OCI-LY1 (cell line): Measurements from ENCODE around the gene HPS4.

ENCODE experiments used
- H2AFZ ChIP-seq: fragments of 200-600 bp; sonication (generic), shearing (Covaris generic); 2 replicates; pipeline ENCODE4 v1.6.0; 2014; ENCODE audit warnings: antibody characterized with exemption, mild to moderate bottlenecking, low read length
- H3F3A ChIP-seq: fragments of 200-600 bp; sonication (generic), shearing (Covaris generic); 2 replicates; pipeline ENCODE4 v1.6.0; 2014; ENCODE audit warnings: mild to moderate bottlenecking, antibody characterized with exemption, low read length, moderate library complexity; ENCODE audit not compliant: insufficient read depth
- H3K27ac ChIP-seq: fragments of 200-600 bp; sonication (generic); 2 replicates; pipeline ENCODE4 v1.5.1; 2014; ENCODE audit warnings: low read length, mixed run types, mild to moderate bottlenecking, low read depth; ENCODE audit not compliant: poor library complexity, severe bottlenecking
- H3K27me3 ChIP-seq: fragments of 200-600 bp; sonication (generic); 2 replicates; pipeline ENCODE4 v1.6.0; 2014; ENCODE audit warnings: antibody characterized with exemption, mild to moderate bottlenecking, low read length, moderate library complexity; ENCODE audit not compliant: insufficient read depth
- H3K36me3 ChIP-seq: fragments of 200-600 bp; sonication (generic); 2 replicates; pipeline ENCODE4 v1.6.1; 2014; ENCODE audit warnings: mild to moderate bottlenecking, antibody characterized with exemption, low read length, moderate library complexity, mixed read lengths; ENCODE audit not compliant: insufficient read depth
- H3K4me1 ChIP-seq: fragments of 200-600 bp; sonication (generic); 2 replicates; pipeline ENCODE4 v1.5.1; 2014; ENCODE audit warnings: mild to moderate bottlenecking, low read length, moderate library complexity; ENCODE audit not compliant: insufficient read depth, severe bottlenecking
- H3K4me2 ChIP-seq: fragments of 200-600 bp; sonication (generic), shearing (Covaris generic); 2 replicates; pipeline ENCODE4 v1.6.1; 2014; ENCODE audit warnings: low read length
- H3K4me3 ChIP-seq: fragments of 200-600 bp; sonication (generic); 2 replicates; pipeline ENCODE4 v1.5.1; 2014; ENCODE audit warnings: low read length, low read depth, mild to moderate bottlenecking, mixed read lengths; ENCODE audit not compliant: poor library complexity, severe bottlenecking
- H3K79me2 ChIP-seq: fragments of 200-600 bp; shearing (Covaris generic); 2 replicates; pipeline ENCODE4 v1.6.1; 2016; ENCODE audit warnings: mixed run types, low read length, mixed read lengths; ENCODE audit not compliant: insufficient read depth
- H3K9ac ChIP-seq: fragments of 200-600 bp; sonication (generic), shearing (Covaris generic); 2 replicates; pipeline ENCODE4 v1.6.1; 2014; ENCODE audit warnings: mild to moderate bottlenecking, low read length, mixed read lengths
- H3K9me2 ChIP-seq: fragments of 200-600 bp; sonication (generic), shearing (Covaris generic); 2 replicates; pipeline ENCODE4 v1.6.1; 2014; ENCODE audit warnings: low read depth, mild to moderate bottlenecking, low read length, mixed read lengths
- H3K9me3 ChIP-seq: fragments of 200-600 bp; shearing (Covaris generic); 2 replicates; pipeline ENCODE4 v1.6.1; 2014; ENCODE audit warnings: low read length, mixed read lengths
- H4K20me1 ChIP-seq: fragments of 200-600 bp; sonication (generic), shearing (Covaris generic); 2 replicates; pipeline ENCODE4 v1.6.0; 2016; ENCODE audit warnings: mild to moderate bottlenecking, low read length; ENCODE audit not compliant: insufficient read depth
- EZH2 ChIP-seq: fragments of 200-600 bp; sonication (generic), shearing (Covaris generic); IDR thresholded peaks from 2 replicates; pipeline ENCODE4 v1.8.0; 2017; ENCODE audit warnings: borderline replicate concordance, mixed run types, mild to moderate bottlenecking, antibody characterized with exemption, low read length, moderate library complexity, mixed read lengths
- TF ChIP-seq, protein P1 (sequence below): fragments of 200-600 bp; sonication (generic), shearing (Covaris generic); IDR thresholded peaks from 2 replicates; pipeline ENCODE4 v1.5.1; 2017; ENCODE audit warnings: mild to moderate bottlenecking, antibody characterized with exemption, low read length, moderate library complexity, mixed read lengths

Gene HPS4

DNA sequence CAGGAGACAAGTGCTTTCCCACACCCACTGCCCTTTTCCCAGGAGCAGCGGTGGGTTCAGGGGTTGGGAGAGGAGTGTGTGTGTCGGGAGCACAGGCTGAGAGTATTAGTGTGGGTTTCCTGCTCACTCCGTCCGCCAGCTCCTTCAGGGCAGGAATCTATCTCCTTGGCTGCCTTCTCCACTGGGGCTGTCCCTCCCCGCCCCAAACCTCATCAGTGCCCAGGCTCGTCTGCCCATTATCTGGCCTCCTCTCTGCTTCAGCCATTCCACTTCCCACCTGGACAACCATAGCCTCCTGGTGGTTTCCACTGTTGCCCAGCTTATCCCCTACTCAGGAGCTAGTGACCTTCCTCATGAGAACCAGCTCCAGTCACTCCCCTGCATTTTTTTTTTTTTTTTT lies 34.6 kb downstream of the HPS4 start:
- Histone ChIP-seq H4K20me1 (no peaks in the 10 kb centered on the region), H3K4me3 (no peak overlapping the region), H2AFZ (no peak overlapping the region), H3K9me3 (no peaks in the 10 kb centered on the region), H3K4me1 (no peaks in the 10 kb centered on the region), H3K27ac (no peak overlapping the region), H3K36me3 (peaks cover 45% of the 10 kb centered on the region), H3K9ac (no peak overlapping the region), H3K9me2 (no peaks in the 10 kb centered on the region), H3K4me2 (no peak overlapping the region), H3F3A (no peaks in the 10 kb centered on the region), H3K79me2 (no peaks in the 10 kb centered on the region), H3K27me3 (no peaks in the 10 kb centered on the region)
- TF ChIP-seq, protein P1, sequence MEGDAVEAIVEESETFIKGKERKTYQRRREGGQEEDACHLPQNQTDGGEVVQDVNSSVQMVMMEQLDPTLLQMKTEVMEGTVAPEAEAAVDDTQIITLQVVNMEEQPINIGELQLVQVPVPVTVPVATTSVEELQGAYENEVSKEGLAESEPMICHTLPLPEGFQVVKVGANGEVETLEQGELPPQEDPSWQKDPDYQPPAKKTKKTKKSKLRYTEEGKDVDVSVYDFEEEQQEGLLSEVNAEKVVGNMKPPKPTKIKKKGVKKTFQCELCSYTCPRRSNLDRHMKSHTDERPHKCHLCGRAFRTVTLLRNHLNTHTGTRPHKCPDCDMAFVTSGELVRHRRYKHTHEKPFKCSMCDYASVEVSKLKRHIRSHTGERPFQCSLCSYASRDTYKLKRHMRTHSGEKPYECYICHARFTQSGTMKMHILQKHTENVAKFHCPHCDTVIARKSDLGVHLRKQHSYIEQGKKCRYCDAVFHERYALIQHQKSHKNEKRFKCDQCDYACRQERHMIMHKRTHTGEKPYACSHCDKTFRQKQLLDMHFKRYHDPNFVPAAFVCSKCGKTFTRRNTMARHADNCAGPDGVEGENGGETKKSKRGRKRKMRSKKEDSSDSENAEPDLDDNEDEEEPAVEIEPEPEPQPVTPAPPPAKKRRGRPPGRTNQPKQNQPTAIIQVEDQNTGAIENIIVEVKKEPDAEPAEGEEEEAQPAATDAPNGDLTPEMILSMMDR: no peak
- TF ChIP-seq EZH2: no peak

DNA sequence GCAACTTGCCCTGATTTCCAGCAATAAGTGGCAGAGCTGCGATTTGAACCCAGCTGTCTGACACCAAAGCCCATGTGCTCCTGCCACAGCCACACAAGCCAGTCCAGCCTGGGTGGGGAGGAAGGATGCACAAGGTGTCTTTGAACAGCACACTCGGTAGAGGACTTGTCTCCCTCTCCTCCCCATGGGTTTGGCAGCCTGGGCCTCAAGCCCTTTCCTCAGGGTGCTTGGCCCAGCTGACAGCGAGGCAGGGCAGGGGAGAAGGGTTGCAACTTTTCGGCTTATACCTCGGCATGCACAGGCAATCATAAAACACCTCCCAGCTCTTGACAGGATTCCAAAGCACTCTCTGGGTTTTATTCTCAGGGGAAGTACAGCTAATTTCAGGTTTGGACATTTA lies 35.2 kb downstream of the HPS4 start:
- no peaks in the 10 kb centered on the region for H3F3A ChIP-seq

DNA sequence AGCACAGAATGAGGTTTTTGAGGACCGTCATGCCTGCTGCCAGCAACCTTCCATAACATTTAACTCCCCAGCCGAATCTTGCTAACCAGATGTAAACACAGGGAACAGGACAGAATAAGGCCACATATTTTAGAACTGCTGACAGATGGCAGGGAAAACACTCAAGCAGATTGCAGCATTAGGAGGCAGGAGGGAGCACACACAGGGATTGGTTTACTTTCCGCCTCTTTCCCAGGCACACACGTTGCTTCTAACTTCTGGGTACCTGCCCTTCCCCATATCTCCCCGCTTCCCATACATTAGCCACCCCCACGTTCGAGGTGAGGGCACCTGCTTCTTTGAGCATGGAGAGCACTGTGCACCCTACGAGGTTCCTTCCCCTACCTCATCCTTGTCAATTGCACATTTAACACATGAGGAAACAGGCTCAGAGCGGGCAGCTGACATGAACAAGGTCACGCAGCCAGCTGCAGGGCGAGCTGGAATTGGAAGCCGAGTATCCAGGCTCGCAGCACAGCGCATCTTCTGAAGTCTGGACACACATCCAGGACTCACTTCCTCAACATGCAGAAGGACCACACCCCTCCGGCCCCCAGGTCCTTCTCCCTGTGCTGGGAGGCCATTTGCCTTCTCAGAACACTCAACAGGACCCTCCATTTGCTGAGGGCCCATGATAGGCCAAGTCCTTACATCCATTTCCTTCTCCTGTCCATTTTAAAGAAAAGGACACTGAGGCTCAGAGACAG lies 35.8 kb downstream of the HPS4 start:
- Histone ChIP-seq H3K27ac (no peak overlapping the region), H3K27me3 (no peaks in the 10 kb centered on the region), H2AFZ (no peak overlapping the region), H3K4me2 (no peak overlapping the region), H3K79me2 (no peaks in the 10 kb centered on the region), H3K9ac (no peak overlapping the region), H3K4me1 (no peaks in the 10 kb centered on the region), H3K9me3 (no peaks in the 10 kb centered on the region), H3K4me3 (no peak overlapping the region), H4K20me1 (no peaks in the 10 kb centered on the region), H3K36me3 (peaks cover 33% of the 10 kb centered on the region), H3F3A (no peaks in the 10 kb centered on the region), H3K9me2 (no peaks in the 10 kb centered on the region)
- no peak for TF ChIP-seq EZH2
- TF ChIP-seq, protein P1: no peak

More for the DNA sequence above, 35.2 kb downstream of the HPS4 start:
- Histone ChIP-seq H3K27me3 (no peaks in the 10 kb centered on the region), H3K27ac (no peak overlapping the region), H3K9ac (no peak overlapping the region), H2AFZ (no peak overlapping the region), H3K4me3 (no peak overlapping the region), H3K4me2 (no peak overlapping the region), H3K4me1 (no peaks in the 10 kb centered on the region), H3K36me3 (peaks cover 39% of the 10 kb centered on the region), H3K9me2 (no peaks in the 10 kb centered on the region), H4K20me1 (no peaks in the 10 kb centered on the region), H3K9me3 (no peaks in the 10 kb centered on the region), H3K79me2 (no peaks in the 10 kb centered on the region)
- TF ChIP-seq, protein P1: no peak
- TF ChIP-seq EZH2: no peak
